GM12801 (cell line): ENCODE data around the gene THBS3.

Source experiments
- CTCF ChIP-seq: IDR thresholded peaks from one replicate; pipeline ENCODE4 v1.5.1; 2011; ENCODE audit warnings: control low read depth; ENCODE audit not compliant: insufficient read length; ENCODE audit errors: extremely low read depth

Gene THBS3

GRCh38 chr1:155226188-155226909 lies 18.7 kb upstream of the THBS3 start:
- TF ChIP-seq CTCF, result no peak

- TF ChIP-seq CTCF, result no peak
Observed at GRCh38 chr1:155223047-155223446, 15.3 kb upstream of the THBS3 start.

- TF ChIP-seq CTCF, result no peak
Observed at GRCh38 chr1:155219592-155220031, 11.9 kb upstream of the THBS3 start.

GRCh38 chr1:155218854-155219591 lies 11.3 kb upstream of the THBS3 start:
- TF ChIP-seq CTCF, result no peak

GRCh38 chr1:155210314-155211104 lies 2.8 kb upstream of the THBS3 start:
- no peak for TF ChIP-seq CTCF

GRCh38 chr1:155209312-155209721 lies 1.6 kb upstream of the THBS3 start:
- TF ChIP-seq CTCF, result no peak
